ENCODE results near the gene TTC23L.

Gene TTC23L

DNA sequence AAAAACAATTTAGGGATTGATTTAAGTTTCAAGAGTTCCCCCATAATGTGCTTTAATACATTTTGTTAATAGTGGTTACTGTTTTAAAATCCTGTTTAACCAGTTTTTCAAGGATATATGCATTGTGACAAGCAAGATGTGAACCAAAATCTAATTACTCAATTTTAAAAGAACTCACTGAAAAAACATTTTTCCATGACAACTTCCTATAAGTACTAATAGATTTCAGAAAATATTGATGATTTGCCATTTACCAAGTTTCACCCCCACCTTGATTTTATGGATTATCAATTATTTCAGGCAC is 85.5 kb downstream of the TTC23L start:
- peaks cover 0 to 6% (median 4%) of the 10 kb centered on the region in 5 donors for H3K4me1 ChIP-seq (ENCODE audit: control insufficient read depth in 5 of 5, insufficient read depth in 5 of 5, low read length in 5 of 5)
- no peak overlapping the region for H3K27ac ChIP-seq (ENCODE audit: low read depth, low read length)
- H3K9ac ChIP-seq (ENCODE audit: low read length in 5 of 5), result no peak overlapping the region
- H3K9me3 ChIP-seq (ENCODE audit: control insufficient read depth in 5 of 5, low read length in 5 of 5), result no peaks in the 10 kb centered on the region
- peaks cover 31 to 63% (median 47%) of the 10 kb centered on the region in 5 donors for H3K36me3 ChIP-seq (ENCODE audit: control insufficient read depth in 5 of 5, insufficient read depth in 5 of 5, low read length in 5 of 5)
- H3K27me3 ChIP-seq (ENCODE audit: control insufficient read depth in 5 of 5, insufficient read depth in 4 of 5, low read length in 5 of 5), result no peaks in the 10 kb centered on the region
- no peak overlapping the region for H3K4me3 ChIP-seq (ENCODE audit: low read depth in 1 of 5, low read length in 5 of 5)

DNA sequence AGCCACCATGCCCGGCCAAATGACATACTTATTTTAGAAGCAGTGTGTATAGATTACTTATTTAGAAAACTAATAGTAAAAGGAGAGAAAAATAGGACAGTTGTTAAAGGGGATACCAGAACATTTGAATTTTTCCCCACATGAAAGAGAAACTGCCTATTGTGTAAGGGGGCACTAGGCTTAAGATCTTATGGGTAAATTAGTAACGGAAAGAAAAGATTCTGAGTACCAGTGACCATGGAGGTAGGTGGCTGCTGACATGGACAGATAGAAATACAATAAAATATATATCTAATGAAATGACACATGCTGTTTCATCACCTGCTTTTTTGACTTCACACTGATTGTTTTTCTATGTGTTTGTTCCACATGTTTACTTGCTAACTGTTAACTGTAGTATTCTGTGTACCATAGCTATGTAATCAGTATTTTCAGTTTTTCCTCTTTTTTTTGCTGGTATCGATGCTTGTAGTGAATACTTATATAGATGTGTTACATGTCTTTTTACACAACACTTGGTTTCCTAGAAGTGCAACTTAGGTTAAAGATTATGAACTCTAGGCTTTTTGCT is 87.4 kb downstream of the TTC23L start:
- Histone ChIP-seq H3K9ac (ENCODE audit: low read length in 5 of 5) (no peak overlapping the region), H3K4me1 (ENCODE audit: control insufficient read depth in 5 of 5, insufficient read depth in 5 of 5, low read length in 5 of 5) (peaks cover 0 to 20% (median 18%) of the 10 kb centered on the region in 5 donors), H3K27me3 (ENCODE audit: control insufficient read depth in 5 of 5, insufficient read depth in 4 of 5, low read length in 5 of 5) (no peaks in the 10 kb centered on the region), H3K36me3 (ENCODE audit: control insufficient read depth in 5 of 5, insufficient read depth in 5 of 5, low read length in 5 of 5) (peaks cover 26 to 51% (median 43%) of the 10 kb centered on the region in 5 donors), H3K4me3 (ENCODE audit: low read depth in 1 of 5, low read length in 5 of 5) (no peak overlapping the region), H3K27ac (ENCODE audit: low read depth, low read length) (no peak overlapping the region), H3K9me3 (ENCODE audit: control insufficient read depth in 5 of 5, low read length in 5 of 5) (no peaks in the 10 kb centered on the region)

DNA sequence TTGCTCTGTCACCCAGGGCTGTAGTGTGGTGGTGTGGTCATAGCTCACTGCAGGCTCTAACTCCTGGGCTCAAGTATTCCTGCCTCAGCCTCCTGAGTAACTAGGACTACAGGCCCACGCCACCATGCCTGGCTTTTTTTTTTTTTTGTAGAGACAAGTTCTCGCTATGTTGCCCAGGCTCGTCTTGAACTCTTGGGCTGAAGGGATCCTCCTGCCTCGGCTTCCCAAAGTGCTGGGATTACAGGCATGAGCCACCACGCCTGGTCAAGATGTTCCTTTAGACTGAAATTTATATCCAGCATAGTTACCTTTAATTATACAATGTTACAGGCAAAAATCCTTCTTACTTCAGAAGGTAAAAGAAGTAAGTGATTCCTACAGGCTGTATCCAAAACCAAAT is 88.8 kb downstream of the TTC23L start:
- peaks cover 0 to 20% (median 19%) of the 10 kb centered on the region in 5 donors for H3K4me1 ChIP-seq (ENCODE audit: control insufficient read depth in 5 of 5, insufficient read depth in 5 of 5, low read length in 5 of 5)
- H3K9me3 ChIP-seq (ENCODE audit: control insufficient read depth in 5 of 5, low read length in 5 of 5), result no peaks in the 10 kb centered on the region
- no peak overlapping the region for H3K9ac ChIP-seq (ENCODE audit: low read length in 5 of 5)
- H3K27me3 ChIP-seq (ENCODE audit: control insufficient read depth in 5 of 5, insufficient read depth in 4 of 5, low read length in 5 of 5), result no peaks in the 10 kb centered on the region
- H3K4me3 ChIP-seq (ENCODE audit: low read depth in 1 of 5, low read length in 5 of 5), result no peak overlapping the region
- peaks cover 23 to 38% (median 34%) of the 10 kb centered on the region in 5 donors for H3K36me3 ChIP-seq (ENCODE audit: control insufficient read depth in 5 of 5, insufficient read depth in 5 of 5, low read length in 5 of 5)
- H3K27ac ChIP-seq (ENCODE audit: low read depth, low read length), result no peak overlapping the region

DNA sequence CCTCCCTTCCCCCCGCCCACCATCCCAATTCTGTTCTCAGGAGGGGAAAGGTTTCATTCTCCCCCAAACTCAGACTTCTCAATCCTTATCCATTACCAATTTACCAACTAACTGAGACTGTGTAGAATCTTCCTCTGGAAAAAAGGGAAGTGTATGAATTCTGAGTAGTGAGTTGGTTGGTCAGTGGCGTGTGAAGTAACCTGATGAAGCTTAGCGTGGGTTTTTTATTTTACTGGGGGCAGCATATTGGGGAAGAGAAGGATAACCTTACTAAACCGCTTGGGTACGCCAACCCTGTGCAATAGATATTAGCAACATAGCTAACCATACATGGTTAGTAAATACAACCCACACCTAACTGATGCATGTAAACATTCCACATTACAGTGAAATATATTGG is 89.3 kb downstream of the TTC23L start:
- no peak overlapping the region for H3K4me3 ChIP-seq (ENCODE audit: low read depth in 1 of 5, low read length in 5 of 5)
- no peaks in the 10 kb centered on the region for H3K27me3 ChIP-seq (ENCODE audit: control insufficient read depth in 5 of 5, insufficient read depth in 4 of 5, low read length in 5 of 5)
- H3K27ac ChIP-seq (ENCODE audit: low read depth, low read length), result no peak overlapping the region

DNA sequence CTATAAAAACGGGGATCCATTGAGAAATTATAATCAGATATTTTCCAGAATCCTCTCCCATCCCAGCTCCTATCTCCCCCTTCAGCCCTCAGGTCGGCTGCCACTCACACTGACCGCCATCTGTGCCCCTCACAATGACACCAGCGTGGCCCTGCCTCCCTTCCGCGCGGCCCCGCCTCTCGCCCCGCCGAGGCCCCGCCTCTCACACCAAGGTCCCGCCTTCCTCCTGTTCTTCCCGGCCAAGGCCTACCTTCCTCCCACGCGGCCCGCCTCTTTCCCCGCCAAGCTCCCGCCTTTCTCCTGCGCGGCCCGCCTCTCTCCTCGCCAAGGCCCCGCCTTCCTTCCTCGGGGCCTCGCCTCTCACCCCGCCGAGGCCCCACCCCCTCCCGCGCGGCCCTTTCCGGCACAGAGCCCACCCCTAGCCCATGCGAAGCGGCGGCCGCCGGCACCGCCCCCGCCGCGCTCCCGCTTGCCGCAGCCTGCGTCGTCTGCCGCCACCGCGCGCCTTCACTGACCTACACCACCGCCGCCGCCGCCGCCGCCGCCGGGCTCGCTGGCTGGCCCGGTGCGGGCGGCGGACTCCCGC is 90.3 kb downstream of the TTC23L start, which contains the start of gene DNAJC21:
TSS of gene DNAJC21 (plus strand) at position 426 of the 586 bp plus-strand sequence. CDS start 261 bp downstream, outside the sequence.
- Histone ChIP-seq H3K36me3 (ENCODE audit: control insufficient read depth in 5 of 5, insufficient read depth in 5 of 5, low read length in 5 of 5) (peaks cover 13 to 27% (median 20%) of the 10 kb centered on the region in 5 donors), H3K27ac (ENCODE audit: low read depth, low read length) (peak within 1 kb of the TSS; percentile 87)

More for the DNA sequence above, 89.3 kb downstream of the TTC23L start:
- Histone ChIP-seq H3K9ac (ENCODE audit: low read length in 5 of 5) (no peak overlapping the region), H3K9me3 (ENCODE audit: control insufficient read depth in 5 of 5, low read length in 5 of 5) (no peaks in the 10 kb centered on the region), H3K36me3 (ENCODE audit: control insufficient read depth in 5 of 5, insufficient read depth in 5 of 5, low read length in 5 of 5) (peaks cover 19 to 34% (median 29%) of the 10 kb centered on the region in 5 donors), H3K4me1 (ENCODE audit: control insufficient read depth in 5 of 5, insufficient read depth in 5 of 5, low read length in 5 of 5) (peaks cover 0 to 20% (median 19%) of the 10 kb centered on the region in 5 donors)

DNA sequence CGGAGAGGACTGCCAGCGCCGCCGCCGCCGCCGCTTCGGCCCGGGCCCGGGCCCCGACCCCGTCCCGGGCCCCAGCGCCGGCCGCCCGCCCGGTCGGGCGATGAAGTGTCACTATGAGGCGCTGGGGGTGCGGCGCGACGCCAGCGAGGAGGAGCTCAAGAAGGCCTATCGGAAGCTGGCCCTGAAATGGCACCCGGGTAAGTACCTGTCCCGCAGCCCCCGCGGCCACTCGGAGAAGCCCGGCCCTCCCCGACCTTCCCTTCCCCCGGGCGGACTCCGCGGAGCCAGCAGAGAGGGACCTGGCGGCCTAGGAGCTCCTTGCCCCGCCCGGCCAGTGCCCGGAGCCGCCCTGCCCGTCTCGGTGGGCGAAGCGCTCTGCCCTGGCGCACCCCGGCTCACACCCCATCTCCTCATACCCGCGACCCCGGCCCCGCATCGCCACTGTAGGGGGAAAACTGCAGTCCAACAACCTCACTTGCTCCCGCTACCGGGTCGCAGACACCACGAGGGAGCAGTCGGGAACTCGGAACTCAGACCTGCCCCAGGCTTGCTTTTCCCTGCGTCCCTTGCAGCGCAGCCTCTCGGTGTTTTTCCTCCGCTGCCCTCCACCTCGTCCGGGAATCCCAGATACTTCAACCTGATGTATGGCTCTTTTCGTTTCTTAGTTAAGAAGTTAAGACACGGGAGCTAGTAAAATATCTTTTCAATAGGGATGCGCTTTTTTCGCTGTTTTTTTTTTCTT is 90.9 kb downstream of the TTC23L start:
- Histone ChIP-seq H3K9ac (ENCODE audit: low read length in 5 of 5) (peak overlapping the region; percentile 75 to 97 (median 88)), H3K4me3 (ENCODE audit: low read depth in 1 of 5, low read length in 5 of 5) (peak overlapping the region; percentile 80 to 98 (median 84)), H3K27me3 (ENCODE audit: control insufficient read depth in 5 of 5, insufficient read depth in 4 of 5, low read length in 5 of 5) (no peaks in the 10 kb centered on the region), H3K4me1 (ENCODE audit: control insufficient read depth in 5 of 5, insufficient read depth in 5 of 5, low read length in 5 of 5) (peaks cover 0 to 20% (median 19%) of the 10 kb centered on the region in 5 donors), H3K36me3 (ENCODE audit: control insufficient read depth in 5 of 5, insufficient read depth in 5 of 5, low read length in 5 of 5) (peaks cover 9 to 22% (median 15%) of the 10 kb centered on the region in 5 donors), H3K9me3 (ENCODE audit: control insufficient read depth in 5 of 5, low read length in 5 of 5) (no peaks in the 10 kb centered on the region), H3K27ac (ENCODE audit: low read depth, low read length) (peak overlapping the region; percentile 87)

More for the DNA sequence above, 90.3 kb downstream of the TTC23L start, which contains the start of gene DNAJC21:
- Histone ChIP-seq H3K9me3 (ENCODE audit: control insufficient read depth in 5 of 5, low read length in 5 of 5) (no peaks in the 10 kb centered on the region), H3K4me3 (ENCODE audit: low read depth in 1 of 5, low read length in 5 of 5) (peak within 1 kb of the TSS; percentile 80 to 98 (median 84)), H3K27me3 (ENCODE audit: control insufficient read depth in 5 of 5, insufficient read depth in 4 of 5, low read length in 5 of 5) (no peaks in the 10 kb centered on the region), H3K4me1 (ENCODE audit: control insufficient read depth in 5 of 5, insufficient read depth in 5 of 5, low read length in 5 of 5) (peaks cover 0 to 20% (median 19%) of the 10 kb centered on the region in 5 donors), H3K9ac (ENCODE audit: low read length in 5 of 5) (peak within 1 kb of the TSS; percentile 75 to 97 (median 88))

DNA sequence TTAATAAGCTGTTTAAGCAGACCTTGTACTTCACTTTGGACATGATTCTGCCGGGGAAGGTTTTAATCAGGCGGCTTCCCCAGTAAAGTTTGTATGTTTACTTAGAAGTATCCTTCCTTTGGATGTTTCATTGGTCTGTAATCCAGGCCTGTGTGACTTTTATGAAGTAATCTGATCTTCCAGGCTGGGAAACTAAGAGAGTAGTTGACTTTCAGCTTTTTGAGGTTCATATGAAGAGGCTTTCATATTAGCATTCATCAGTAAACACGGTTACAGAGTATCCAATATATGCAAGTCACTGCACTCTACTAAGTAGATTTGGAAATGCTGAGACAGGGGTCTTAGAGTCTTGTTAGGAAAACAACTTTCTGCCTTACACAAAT is 91.5 kb downstream of the TTC23L start:
- Histone ChIP-seq H3K9ac (ENCODE audit: low read length in 5 of 5) (peak overlapping the region; percentile 75 to 97 (median 88)), H3K27me3 (ENCODE audit: control insufficient read depth in 5 of 5, insufficient read depth in 4 of 5, low read length in 5 of 5) (no peaks in the 10 kb centered on the region), H3K9me3 (ENCODE audit: control insufficient read depth in 5 of 5, low read length in 5 of 5) (no peaks in the 10 kb centered on the region), H3K36me3 (ENCODE audit: control insufficient read depth in 5 of 5, insufficient read depth in 5 of 5, low read length in 5 of 5) (peaks cover 5 to 16% (median 11%) of the 10 kb centered on the region in 5 donors), H3K4me1 (ENCODE audit: control insufficient read depth in 5 of 5, insufficient read depth in 5 of 5, low read length in 5 of 5) (peaks cover 0 to 20% (median 19%) of the 10 kb centered on the region in 5 donors), H3K4me3 (ENCODE audit: low read depth in 1 of 5, low read length in 5 of 5) (peak overlapping the region; percentile 80 to 98 (median 84)), H3K27ac (ENCODE audit: low read depth, low read length) (peak overlapping the region; percentile 87)

DNA sequence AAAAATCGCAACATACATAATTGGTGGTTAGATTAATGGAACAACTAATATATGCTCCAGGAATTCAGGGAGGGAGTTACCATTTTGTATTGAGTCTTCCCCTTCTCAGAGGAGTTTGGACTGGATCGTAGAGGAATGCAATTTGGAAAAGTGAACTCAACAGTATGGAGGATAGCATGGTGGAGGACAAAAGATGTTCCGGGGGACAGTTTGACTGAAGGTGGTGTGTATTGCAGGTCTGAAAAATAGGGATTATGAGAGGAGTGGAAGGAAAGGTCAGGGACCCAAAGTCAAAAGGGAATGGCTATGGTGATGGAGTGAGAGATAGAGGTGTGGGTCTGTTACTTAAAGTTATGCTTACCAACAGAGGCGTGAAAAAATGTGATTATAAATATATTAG is 91.9 kb downstream of the TTC23L start:
- Histone ChIP-seq H3K4me1 (ENCODE audit: control insufficient read depth in 5 of 5, insufficient read depth in 5 of 5, low read length in 5 of 5) (peaks cover 0 to 20% (median 19%) of the 10 kb centered on the region in 5 donors), H3K27me3 (ENCODE audit: control insufficient read depth in 5 of 5, insufficient read depth in 4 of 5, low read length in 5 of 5) (no peaks in the 10 kb centered on the region), H3K36me3 (ENCODE audit: control insufficient read depth in 5 of 5, insufficient read depth in 5 of 5, low read length in 5 of 5) (peaks cover 5 to 14% (median 7%) of the 10 kb centered on the region in 5 donors), H3K27ac (ENCODE audit: low read depth, low read length) (no peak overlapping the region), H3K9me3 (ENCODE audit: control insufficient read depth in 5 of 5, low read length in 5 of 5) (no peaks in the 10 kb centered on the region), H3K9ac (ENCODE audit: low read length in 5 of 5) (peak overlapping the region in 4 of 5 donors; percentile 82 to 97 (median 88)), H3K4me3 (ENCODE audit: low read depth in 1 of 5, low read length in 5 of 5) (peak overlapping the region; percentile 80 to 98 (median 84))

DNA sequence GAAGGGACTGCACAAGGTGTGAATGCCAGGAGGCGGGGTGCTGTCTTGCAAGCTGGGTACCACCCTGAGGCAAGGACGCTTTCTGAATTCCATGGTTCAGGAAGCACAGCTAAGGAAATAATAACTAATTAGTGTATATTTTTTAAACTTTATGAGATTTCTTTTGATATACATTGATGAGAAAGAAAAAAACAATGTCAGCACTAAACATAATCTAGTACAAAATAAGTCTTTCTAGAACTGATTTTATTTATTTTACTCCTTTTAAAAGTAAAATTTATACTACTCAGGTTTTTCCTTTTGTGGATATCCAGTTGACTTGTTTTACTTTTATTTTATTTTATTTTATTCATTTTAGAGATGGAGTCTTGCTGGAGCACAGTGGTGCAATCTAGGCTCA is 94.0 kb downstream of the TTC23L start:
- Histone ChIP-seq H3K4me1 (ENCODE audit: control insufficient read depth in 5 of 5, insufficient read depth in 5 of 5, low read length in 5 of 5) (peaks cover 0 to 20% (median 19%) of the 10 kb centered on the region in 5 donors), H3K9me3 (ENCODE audit: control insufficient read depth in 5 of 5, low read length in 5 of 5) (no peaks in the 10 kb centered on the region), H3K27ac (ENCODE audit: low read depth, low read length) (no peak overlapping the region), H3K9ac (ENCODE audit: low read length in 5 of 5) (no peak overlapping the region), H3K36me3 (ENCODE audit: control insufficient read depth in 5 of 5, insufficient read depth in 5 of 5, low read length in 5 of 5) (peaks cover 12 to 24% (median 17%) of the 10 kb centered on the region in 5 donors), H3K27me3 (ENCODE audit: control insufficient read depth in 5 of 5, insufficient read depth in 4 of 5, low read length in 5 of 5) (no peaks in the 10 kb centered on the region), H3K4me3 (ENCODE audit: low read depth in 1 of 5, low read length in 5 of 5) (no peak overlapping the region)

DNA sequence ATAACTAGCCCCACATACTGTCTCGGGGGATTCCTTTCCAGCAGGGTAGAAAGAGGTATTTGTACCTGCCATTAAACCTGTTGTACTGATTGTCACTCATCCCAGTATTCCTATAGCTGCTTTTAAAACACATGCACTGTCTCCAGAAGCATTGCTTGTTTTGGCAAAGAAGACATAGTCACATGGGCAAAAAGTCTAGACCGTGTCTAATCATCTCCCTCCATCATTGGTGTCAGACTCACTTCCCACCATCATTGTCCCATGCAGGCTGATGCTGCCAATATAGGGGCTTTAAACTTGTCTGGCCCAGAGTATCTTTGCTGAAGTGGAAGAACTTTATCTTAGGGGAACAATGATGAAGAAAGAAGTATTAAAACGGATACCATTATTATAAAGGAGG is 103.0 kb downstream of the TTC23L start:
- H3K4me3 ChIP-seq (ENCODE audit: low read depth in 1 of 5, low read length in 5 of 5), result no peak overlapping the region
- no peak overlapping the region for H3K9ac ChIP-seq (ENCODE audit: low read length in 5 of 5)
- no peak overlapping the region for H3K27ac ChIP-seq (ENCODE audit: low read depth, low read length)
- no peaks in the 10 kb centered on the region for H3K27me3 ChIP-seq (ENCODE audit: control insufficient read depth in 5 of 5, insufficient read depth in 4 of 5, low read length in 5 of 5)
- H3K36me3 ChIP-seq (ENCODE audit: control insufficient read depth in 5 of 5, insufficient read depth in 5 of 5, low read length in 5 of 5), result peaks cover 52 to 80% (median 55%) of the 10 kb centered on the region in 5 donors
- H3K4me1 ChIP-seq (ENCODE audit: control insufficient read depth in 5 of 5, insufficient read depth in 5 of 5, low read length in 5 of 5), result no peaks in the 10 kb centered on the region
- no peaks in the 10 kb centered on the region for H3K9me3 ChIP-seq (ENCODE audit: control insufficient read depth in 5 of 5, low read length in 5 of 5)
